Stimulated activated effector memory CD8-positive, alpha-beta T cell treated with anti-CD3 and anti-CD28 coated beads, Interleukin-12 subunit alpha, Interleukin-12 subunit beta, amount 100 ng/mL, for 72 hours (primary cell): ENCODE results near the gene NF1.
"Not testable (repeated sequence)": the region's sequence is repeated elsewhere in the genome, so short reads cannot be mapped to it uniquely, and the experiment has no call there.

Source experiments
- ATAC-seq: fragments of 150-1000 bp; cut with Tn5 transposase; 2 replicates; pipeline ENCODE4 v1.10.0; 2021
- DNase-seq, 2 donors: peaks; one replicate each; pipeline ENCODE4 v3.0.0; 2021 to 2022; ENCODE audit warnings: low spot score in 2 of 2
- H3K27ac Mint-ChIP-seq: one replicate; pipeline ENCODE4 v1.8.0; 2022; ENCODE audit warnings: mild to moderate bottlenecking, mixed read lengths
- H3K36me3 Mint-ChIP-seq: one replicate; pipeline ENCODE4 v1.8.0; 2022; ENCODE audit warnings: mild to moderate bottlenecking, mixed read lengths
- H3K4me1 Mint-ChIP-seq: one replicate; pipeline ENCODE4 v1.8.0; 2022; ENCODE audit warnings: mixed read lengths
- H3K4me3 Mint-ChIP-seq: one replicate; pipeline ENCODE4 v1.8.0; 2022; ENCODE audit warnings: mild to moderate bottlenecking, mixed read lengths
- H3K9me3 Mint-ChIP-seq: one replicate; pipeline ENCODE4 v1.8.0; 2022; ENCODE audit warnings: mixed read lengths

The NF1 gene, protein sequence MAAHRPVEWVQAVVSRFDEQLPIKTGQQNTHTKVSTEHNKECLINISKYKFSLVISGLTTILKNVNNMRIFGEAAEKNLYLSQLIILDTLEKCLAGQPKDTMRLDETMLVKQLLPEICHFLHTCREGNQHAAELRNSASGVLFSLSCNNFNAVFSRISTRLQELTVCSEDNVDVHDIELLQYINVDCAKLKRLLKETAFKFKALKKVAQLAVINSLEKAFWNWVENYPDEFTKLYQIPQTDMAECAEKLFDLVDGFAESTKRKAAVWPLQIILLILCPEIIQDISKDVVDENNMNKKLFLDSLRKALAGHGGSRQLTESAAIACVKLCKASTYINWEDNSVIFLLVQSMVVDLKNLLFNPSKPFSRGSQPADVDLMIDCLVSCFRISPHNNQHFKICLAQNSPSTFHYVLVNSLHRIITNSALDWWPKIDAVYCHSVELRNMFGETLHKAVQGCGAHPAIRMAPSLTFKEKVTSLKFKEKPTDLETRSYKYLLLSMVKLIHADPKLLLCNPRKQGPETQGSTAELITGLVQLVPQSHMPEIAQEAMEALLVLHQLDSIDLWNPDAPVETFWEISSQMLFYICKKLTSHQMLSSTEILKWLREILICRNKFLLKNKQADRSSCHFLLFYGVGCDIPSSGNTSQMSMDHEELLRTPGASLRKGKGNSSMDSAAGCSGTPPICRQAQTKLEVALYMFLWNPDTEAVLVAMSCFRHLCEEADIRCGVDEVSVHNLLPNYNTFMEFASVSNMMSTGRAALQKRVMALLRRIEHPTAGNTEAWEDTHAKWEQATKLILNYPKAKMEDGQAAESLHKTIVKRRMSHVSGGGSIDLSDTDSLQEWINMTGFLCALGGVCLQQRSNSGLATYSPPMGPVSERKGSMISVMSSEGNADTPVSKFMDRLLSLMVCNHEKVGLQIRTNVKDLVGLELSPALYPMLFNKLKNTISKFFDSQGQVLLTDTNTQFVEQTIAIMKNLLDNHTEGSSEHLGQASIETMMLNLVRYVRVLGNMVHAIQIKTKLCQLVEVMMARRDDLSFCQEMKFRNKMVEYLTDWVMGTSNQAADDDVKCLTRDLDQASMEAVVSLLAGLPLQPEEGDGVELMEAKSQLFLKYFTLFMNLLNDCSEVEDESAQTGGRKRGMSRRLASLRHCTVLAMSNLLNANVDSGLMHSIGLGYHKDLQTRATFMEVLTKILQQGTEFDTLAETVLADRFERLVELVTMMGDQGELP (N-terminal part only)

DNA sequence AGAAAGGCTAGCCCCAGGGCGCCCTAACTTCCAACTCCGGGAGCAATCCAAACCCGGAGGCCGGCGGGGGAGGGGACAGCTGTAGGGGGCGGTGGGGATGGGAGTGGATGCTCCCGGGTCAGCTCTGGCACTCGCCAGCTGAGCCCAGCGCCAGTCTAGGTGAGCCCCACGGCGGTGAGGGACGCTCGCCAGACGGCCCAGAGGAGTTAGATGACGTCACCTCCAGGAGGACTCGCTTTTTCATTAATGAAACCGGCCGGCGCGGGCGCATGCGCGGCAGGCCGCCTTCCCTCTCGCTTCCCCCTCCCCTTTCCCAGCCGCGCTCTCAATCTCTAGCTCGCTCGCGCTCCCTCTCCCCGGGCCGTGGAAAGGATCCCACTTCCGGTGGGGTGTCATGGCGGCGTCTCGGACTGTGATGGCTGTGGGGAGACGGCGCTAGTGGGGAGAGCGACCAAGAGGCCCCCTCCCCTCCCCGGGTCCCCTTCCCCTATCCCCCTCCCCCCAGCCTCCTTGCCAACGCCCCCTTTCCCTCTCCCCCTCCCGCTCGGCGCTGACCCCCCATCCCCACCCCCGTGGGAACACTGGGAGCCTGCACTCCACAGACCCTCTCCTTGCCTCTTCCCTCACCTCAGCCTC lies at the start of gene NF1:
NF1 (plus strand) TSS at position 378 of the 636 bp plus-strand sequence. CDS start 333 bp downstream, outside the sequence.
- Mint-ChIP-seq H3K4me1 (peaks cover 13% of the 10 kb centered on the region), H3K27ac (peak within 1 kb of the TSS; percentile 97), H3K9me3 (no peaks in the 10 kb centered on the region), H3K36me3 (no peaks in the 10 kb centered on the region), H3K4me3 (peak within 1 kb of the TSS; percentile 94)
- ATAC-seq (peak; percentile 87), DNase-seq (peak; percentile 79 to 92)

DNA sequence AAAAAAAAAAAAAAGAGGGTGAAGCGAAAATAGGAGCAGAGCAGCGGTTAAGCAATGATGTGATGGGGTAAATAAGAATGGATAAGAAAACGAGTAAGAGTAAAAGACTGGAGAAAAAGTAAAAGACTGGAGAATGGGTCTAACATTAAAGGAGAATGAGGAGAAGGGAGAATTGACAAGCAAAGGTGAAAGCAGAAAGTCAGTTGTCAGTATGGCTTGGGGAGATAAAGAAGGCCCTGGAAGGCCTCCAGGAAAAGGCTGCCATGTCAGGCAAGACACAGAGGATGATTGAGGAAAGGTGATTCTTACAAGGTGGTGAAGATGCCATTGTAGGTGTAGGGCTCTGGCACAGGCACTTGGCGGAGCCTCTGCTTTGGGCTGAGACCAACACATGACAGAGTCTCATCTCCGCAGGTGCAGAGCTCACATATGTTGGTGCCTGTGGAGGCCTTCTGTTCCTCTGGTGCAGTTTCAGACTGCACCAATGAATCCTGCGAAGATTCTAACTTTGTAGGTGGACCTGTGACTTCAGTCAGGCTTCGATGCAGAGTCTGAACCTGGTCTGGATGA lies 47.8 kb upstream of the NF1 start:
- peak in 1 of 2 donors; percentile 22 for DNase-seq
- H3K9me3 Mint-ChIP-seq, H3K4me1 Mint-ChIP-seq, H3K36me3 Mint-ChIP-seq, H3K27ac Mint-ChIP-seq, ATAC-seq, H3K4me3 Mint-ChIP-seq: not testable (repeated sequence)

GRCh38 chr17:31048142-31048541 lies 46.6 kb upstream of the NF1 start:
- ATAC-seq = no peak
- H3K4me1 Mint-ChIP-seq = peaks cover 17% of the 10 kb centered on the region
- H3K9me3 Mint-ChIP-seq = no peaks in the 10 kb centered on the region
- no peak for DNase-seq
- H3K27ac Mint-ChIP-seq = no peak overlapping the region
- H3K36me3 Mint-ChIP-seq = no peaks in the 10 kb centered on the region
- no peak overlapping the region for H3K4me3 Mint-ChIP-seq

GRCh38 chr17:31048780-31049179 lies 46.0 kb upstream of the NF1 start:
- H3K4me1 Mint-ChIP-seq = peaks cover 17% of the 10 kb centered on the region
- no peak for DNase-seq

DNA sequence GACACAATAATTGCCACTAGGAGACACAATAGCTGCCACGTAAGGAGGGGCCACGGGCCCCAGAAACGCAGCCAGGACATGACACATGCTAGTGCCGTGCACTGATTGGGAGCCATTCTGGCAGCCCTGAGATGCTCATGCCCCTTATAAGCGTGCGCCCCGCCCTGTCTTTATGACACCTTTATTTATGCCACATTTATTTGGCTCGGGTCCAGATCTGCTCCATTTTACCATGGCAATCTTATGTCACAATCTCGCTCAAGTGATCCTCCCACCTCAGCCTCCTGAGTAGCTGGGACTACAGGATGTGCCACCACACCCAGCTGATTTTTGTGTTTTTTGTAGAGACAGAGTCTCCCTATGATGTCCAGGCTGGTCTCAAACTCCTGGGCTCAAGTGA lies 43.8 kb upstream of the NF1 start:
- Mint-ChIP-seq H3K27ac (peak overlapping the region; percentile 26), H3K4me1 (peaks cover 17% of the 10 kb centered on the region), H3K9me3 (no peaks in the 10 kb centered on the region), H3K36me3 (no peaks in the 10 kb centered on the region), H3K4me3 (no peak overlapping the region)
- ATAC-seq (no peak), DNase-seq (no peak)

More at GRCh38 chr17:31048780-31049179, 46.0 kb upstream of the NF1 start:
- no peaks in the 10 kb centered on the region for H3K36me3 Mint-ChIP-seq
- H3K9me3 Mint-ChIP-seq = no peaks in the 10 kb centered on the region
- no peak overlapping the region for H3K4me3 Mint-ChIP-seq
- peak; percentile 11 for ATAC-seq
- H3K27ac Mint-ChIP-seq = no peak overlapping the region

GRCh38 chr17:31051506-31051905 lies 43.3 kb upstream of the NF1 start:
- H3K4me3 Mint-ChIP-seq = no peak overlapping the region
- H3K27ac Mint-ChIP-seq = peak overlapping the region; percentile 26
- ATAC-seq (no peak), DNase-seq (no peak)
- peaks cover 17% of the 10 kb centered on the region for H3K4me1 Mint-ChIP-seq
- H3K9me3 Mint-ChIP-seq = no peaks in the 10 kb centered on the region
- no peaks in the 10 kb centered on the region for H3K36me3 Mint-ChIP-seq

DNA sequence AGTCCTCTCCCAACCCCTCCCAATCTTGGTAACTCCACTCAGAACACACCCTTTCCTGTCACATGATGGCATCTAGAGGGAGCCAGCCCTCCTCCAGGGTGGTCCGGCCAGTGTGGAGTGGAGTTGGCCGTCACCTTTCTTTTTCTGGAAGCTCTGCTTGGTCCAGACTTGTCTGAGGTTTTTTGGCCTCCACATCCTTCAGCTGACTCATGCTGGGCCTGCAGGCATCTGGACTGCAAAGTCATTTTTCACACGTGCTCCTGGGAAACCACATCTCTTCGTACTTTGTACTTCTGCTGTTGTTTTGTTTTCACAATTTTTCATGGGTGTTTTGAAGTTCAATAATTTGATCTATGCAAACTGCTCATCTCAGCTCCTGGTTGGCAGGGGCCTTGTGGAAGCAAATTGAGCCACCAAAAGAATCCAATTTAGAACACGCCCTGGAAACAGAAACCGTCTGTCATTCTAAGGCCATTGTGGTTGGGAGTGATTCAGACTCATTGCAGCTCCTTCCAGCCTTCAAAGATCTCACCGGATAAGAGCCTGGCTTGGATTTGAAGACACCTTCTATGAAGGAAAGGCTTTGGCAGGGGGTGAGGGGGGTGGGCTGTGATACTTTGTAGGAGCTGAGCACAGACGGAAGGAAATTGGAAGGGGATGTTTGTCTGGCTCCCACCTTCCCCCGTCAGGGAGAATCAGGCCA lies 42.4 kb upstream of the NF1 start:
- DNase-seq = peak in 1 of 2 donors; percentile 52
- ATAC-seq = peak; percentile 69
- Mint-ChIP-seq H3K27ac (peak overlapping the region; percentile 36), H3K4me3 (peak overlapping the region; percentile 10), H3K4me1 (peaks cover 17% of the 10 kb centered on the region), H3K36me3 (no peaks in the 10 kb centered on the region), H3K9me3 (no peaks in the 10 kb centered on the region)

GRCh38 chr17:31053071-31053470 lies 41.7 kb upstream of the NF1 start:
- Mint-ChIP-seq H3K27ac (no peak overlapping the region), H3K4me1 (peaks cover 17% of the 10 kb centered on the region), H3K4me3 (no peak overlapping the region), H3K9me3 (no peaks in the 10 kb centered on the region), H3K36me3 (no peaks in the 10 kb centered on the region)
- ATAC-seq (no peak), DNase-seq (no peak)

DNA sequence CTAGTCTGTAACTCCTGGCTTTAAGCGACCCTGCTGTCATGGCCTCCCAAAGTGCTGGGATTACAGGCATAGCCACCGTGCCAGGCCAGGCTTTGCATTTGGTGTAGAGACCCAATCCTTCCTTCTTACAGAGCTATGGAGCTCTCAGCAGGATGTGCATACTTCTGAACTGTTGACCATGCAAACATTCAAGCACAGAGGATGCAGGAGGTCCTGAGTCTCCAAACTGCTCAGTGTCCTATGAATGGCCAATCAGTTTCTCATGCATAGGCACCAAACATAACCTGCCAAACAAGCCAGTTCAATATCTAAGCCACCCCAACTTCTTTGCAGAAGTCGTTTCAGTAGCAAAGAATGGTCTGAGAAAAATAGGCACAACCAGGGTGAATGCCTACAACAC lies 40.0 kb upstream of the NF1 start:
- no peaks in the 10 kb centered on the region for H3K36me3 Mint-ChIP-seq
- H3K4me1 Mint-ChIP-seq = peaks cover 17% of the 10 kb centered on the region
- H3K4me3 Mint-ChIP-seq = no peak overlapping the region
- DNase-seq (no peak), ATAC-seq (no peak)
- no peaks in the 10 kb centered on the region for H3K9me3 Mint-ChIP-seq
- H3K27ac Mint-ChIP-seq = no peak overlapping the region

DNA sequence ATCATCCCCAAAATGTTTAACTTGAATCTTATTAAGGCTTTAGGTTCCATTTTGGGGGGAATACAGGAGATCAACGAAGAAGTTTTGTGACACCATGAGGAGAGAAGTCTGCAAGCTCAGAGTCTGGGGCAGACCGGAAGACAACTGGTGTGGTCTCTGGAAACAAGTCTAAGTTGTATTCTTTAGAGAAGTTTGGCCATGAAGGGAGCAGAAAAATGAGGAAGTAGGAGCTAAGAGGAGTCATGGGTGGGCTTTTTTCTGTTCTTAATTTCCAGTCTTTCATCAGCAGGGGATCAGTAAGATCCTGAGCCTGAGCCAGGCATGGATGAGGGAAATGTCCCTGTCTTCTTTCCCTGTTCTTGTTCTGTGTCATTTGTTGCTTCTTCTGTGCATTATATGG lies 35.8 kb upstream of the NF1 start:
- ATAC-seq (no peak), DNase-seq (no peak)
- Mint-ChIP-seq H3K36me3 (no peaks in the 10 kb centered on the region), H3K9me3 (no peaks in the 10 kb centered on the region), H3K4me3 (no peak overlapping the region), H3K27ac (no peak overlapping the region), H3K4me1 (no peaks in the 10 kb centered on the region)

GRCh38 chr17:31060791-31061550 lies 33.8 kb upstream of the NF1 start:
- Mint-ChIP-seq H3K27ac (no peak overlapping the region), H3K4me1 (no peaks in the 10 kb centered on the region), H3K9me3 (no peaks in the 10 kb centered on the region), H3K4me3 (no peak overlapping the region), H3K36me3 (no peaks in the 10 kb centered on the region)
- peak; percentile 81 for ATAC-seq
- DNase-seq = peak in 1 of 2 donors; percentile 57

DNA sequence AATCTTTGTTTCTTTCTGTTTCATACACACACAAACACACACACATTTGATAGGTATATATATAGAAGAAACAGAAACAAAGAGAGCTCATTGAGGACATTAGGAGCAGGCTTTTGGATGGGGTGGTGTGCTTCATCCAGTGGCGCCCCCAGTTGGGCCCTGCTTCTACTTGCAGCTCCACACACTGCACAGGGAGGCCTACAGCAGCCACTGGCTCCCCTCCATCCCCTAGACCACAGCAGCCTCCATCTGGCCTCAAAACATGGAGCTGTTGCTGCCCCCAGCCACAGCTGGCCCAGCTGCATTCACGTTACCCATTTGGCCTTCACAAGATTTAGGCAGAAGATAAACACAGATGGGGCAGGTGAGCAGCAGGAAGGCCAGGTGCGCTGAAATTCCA lies 33.1 kb upstream of the NF1 start:
- Mint-ChIP-seq H3K36me3 (no peaks in the 10 kb centered on the region), H3K9me3 (no peaks in the 10 kb centered on the region), H3K27ac (no peak overlapping the region), H3K4me1 (no peaks in the 10 kb centered on the region), H3K4me3 (no peak overlapping the region)
- peak; percentile 26 for ATAC-seq
- DNase-seq = no peak

- H3K4me1 Mint-ChIP-seq = no peaks in the 10 kb centered on the region
- no peak for ATAC-seq
- no peak overlapping the region for H3K4me3 Mint-ChIP-seq
- H3K36me3 Mint-ChIP-seq = no peaks in the 10 kb centered on the region
- no peak for DNase-seq
- H3K27ac Mint-ChIP-seq = no peak overlapping the region
- H3K9me3 Mint-ChIP-seq = no peaks in the 10 kb centered on the region
These were observed 32.4 kb upstream of the NF1 start for GRCh38 chr17:31062346-31062745.
